ENCODE data around the gene GNG12.

- TF ChIP-seq POLR2AphosphoS5 (IDR thresholded peaks at IDR 0.05; ENCODE audit: low read depth, low read length) (no peak), TAF1 (IDR thresholded peaks at IDR 0.05; ENCODE audit: borderline replicate concordance, low read depth, low read length) (no peak), POLR2A (IDR thresholded peaks at IDR 0.05; ENCODE audit: low read depth, low read length) (no peak)
Measured at GRCh38 chr1:67830928-67831830, 2.1 kb downstream of the GNG12 start.
